ENCODE measurements around the gene LRBA. TPM values are rescaled to one million over a fixed set of nuclear protein-coding genes. Genes with fewer than 3 reads are reported as not detected.

Gene LRBA
- total RNA-seq, 1 donor from 2014 or later, result 103 TPM

DNA sequence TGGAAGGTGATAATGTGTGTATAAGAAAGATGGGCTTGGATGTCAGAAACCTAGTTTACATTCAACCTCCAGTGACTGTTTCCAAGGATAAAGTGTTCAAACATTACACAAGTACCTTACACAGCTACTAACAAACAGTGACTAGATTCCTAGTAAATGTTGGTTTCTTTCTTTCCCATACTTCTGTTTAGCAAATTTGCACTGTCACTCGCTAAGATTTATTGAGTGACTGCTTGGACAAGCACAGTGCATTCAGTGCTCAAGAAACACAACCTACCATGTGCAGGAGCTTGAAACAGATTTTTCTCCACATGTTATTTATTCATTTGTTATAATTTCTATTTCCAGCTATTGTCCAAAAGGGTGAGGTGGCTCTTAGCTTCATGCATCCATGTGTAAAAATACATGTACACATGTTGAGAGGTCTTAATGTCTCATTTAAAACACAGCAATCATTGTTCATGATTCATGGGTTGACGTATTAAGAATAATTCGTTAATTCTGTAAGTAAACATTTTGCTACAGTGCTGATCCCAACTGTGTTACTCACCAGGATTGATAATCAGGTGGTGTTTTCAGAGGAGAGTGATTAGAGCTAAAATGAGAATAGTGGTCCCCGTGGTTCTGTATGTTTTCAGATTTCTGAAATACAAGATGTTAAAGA is 783.8 kb downstream of the LRBA start:
- no peak for DNase-seq (ENCODE audit: low read depth)
- Histone ChIP-seq H3K27me3 (ENCODE audit: control insufficient read depth, insufficient read depth, low read length) (peaks cover 4% of the 10 kb centered on the region), H3K36me3 (ENCODE audit: control insufficient read depth, insufficient read depth, low read length) (no peaks in the 10 kb centered on the region), H3K4me3 (ENCODE audit: low read depth, low read length) (no peak overlapping the region)
- no peak for FAIRE-seq
- TF ChIP-seq, protein P1, sequence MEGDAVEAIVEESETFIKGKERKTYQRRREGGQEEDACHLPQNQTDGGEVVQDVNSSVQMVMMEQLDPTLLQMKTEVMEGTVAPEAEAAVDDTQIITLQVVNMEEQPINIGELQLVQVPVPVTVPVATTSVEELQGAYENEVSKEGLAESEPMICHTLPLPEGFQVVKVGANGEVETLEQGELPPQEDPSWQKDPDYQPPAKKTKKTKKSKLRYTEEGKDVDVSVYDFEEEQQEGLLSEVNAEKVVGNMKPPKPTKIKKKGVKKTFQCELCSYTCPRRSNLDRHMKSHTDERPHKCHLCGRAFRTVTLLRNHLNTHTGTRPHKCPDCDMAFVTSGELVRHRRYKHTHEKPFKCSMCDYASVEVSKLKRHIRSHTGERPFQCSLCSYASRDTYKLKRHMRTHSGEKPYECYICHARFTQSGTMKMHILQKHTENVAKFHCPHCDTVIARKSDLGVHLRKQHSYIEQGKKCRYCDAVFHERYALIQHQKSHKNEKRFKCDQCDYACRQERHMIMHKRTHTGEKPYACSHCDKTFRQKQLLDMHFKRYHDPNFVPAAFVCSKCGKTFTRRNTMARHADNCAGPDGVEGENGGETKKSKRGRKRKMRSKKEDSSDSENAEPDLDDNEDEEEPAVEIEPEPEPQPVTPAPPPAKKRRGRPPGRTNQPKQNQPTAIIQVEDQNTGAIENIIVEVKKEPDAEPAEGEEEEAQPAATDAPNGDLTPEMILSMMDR (IDR thresholded peaks at IDR 0.05; ENCODE audit: insufficient read depth, low read length, severe bottlenecking), result no peak

DNA sequence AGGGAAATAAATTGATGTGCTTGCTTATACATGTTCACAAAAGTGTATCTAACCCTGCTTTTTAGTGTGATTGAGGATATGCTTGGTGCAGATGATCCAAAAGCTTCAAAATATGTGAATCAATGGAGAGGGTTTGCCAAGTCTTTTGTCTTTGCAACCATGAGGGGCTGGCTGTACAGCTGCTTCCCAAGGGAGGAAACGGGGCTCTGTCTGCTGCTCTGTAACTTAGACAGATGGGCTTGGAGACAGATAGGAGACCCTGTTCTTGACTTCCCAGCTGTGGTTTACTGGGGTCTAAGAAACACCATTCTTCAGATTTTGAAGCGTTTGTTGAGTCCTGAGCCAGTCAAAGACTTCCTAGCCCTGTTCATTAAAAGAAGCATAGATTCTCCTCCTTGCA is 784.5 kb downstream of the LRBA start:
- FAIRE-seq, result no peak
- no peaks in the 10 kb centered on the region for H3K36me3 ChIP-seq (ENCODE audit: control insufficient read depth, insufficient read depth, low read length)
- DNase-seq (ENCODE audit: low read depth), result no peak
- H3K27me3 ChIP-seq (ENCODE audit: control insufficient read depth, insufficient read depth, low read length), result peaks cover 4% of the 10 kb centered on the region
- H3K4me3 ChIP-seq (ENCODE audit: low read depth, low read length), result no peak overlapping the region
- TF ChIP-seq, protein P1 (IDR thresholded peaks at IDR 0.05; ENCODE audit: insufficient read depth, low read length, severe bottlenecking), result no peak

DNA sequence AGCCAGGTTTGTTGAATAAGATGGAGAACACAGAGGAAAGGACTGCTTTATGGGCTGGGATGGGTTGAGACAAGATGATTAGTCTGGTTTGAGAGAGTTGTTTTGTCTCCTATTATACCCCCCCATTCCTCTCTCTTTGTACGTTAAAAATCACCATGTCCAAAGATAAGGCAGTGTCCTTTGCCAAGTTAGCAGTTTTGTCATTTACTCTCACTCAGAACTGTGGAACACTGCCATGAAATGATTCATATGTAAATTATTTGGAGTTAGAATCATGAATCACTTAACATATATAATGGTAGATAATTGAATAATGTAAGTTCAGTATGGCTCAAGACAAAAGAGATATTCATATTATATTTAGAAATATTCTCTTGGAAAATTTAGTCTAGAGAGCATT is 785.6 kb downstream of the LRBA start:
- H3K4me3 ChIP-seq (ENCODE audit: low read depth, low read length), result no peak overlapping the region
- TF ChIP-seq, protein P1 (IDR thresholded peaks at IDR 0.05; ENCODE audit: insufficient read depth, low read length, severe bottlenecking), result no peak
- DNase-seq (ENCODE audit: low read depth) (peak; percentile 88), FAIRE-seq (no peak)
- no peaks in the 10 kb centered on the region for H3K36me3 ChIP-seq (ENCODE audit: control insufficient read depth, insufficient read depth, low read length)
- H3K27me3 ChIP-seq (ENCODE audit: control insufficient read depth, insufficient read depth, low read length), result peaks cover 2% of the 10 kb centered on the region

DNA sequence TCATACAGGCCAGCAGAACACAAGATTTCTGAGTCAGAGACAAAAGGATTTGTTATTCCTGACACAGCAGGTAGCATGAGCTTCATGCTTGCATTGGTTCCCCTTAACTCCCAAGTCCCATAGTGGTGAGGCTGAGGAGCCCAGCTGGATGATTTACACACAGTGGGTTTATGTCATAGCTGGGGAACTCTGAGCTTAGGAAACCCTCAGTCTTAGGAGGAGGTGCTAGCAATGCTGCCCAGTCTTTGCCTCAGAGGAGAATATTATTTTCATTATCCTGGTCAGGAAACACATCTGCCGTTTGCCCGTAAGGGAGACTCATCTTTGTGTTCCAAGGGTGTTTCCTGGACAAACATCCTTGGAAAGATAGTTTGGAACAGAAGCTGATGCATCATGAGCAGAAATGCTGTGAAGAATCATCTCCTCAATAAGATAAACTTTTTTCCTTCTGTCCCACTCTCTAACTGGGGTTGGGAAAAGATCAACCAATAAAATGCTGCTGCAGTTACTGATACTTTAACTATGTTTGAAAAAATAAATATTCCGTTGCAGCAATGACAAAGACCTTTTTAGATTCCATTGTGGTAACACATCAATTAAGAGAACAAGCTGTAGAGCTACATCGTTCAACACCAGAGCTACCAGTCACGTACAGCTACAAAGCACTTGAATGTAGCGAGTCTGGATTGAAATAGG is 790.0 kb downstream of the LRBA start:
- DNase-seq (ENCODE audit: low read depth) (peak; percentile 28), FAIRE-seq (no peak)
- Histone ChIP-seq H3K4me3 (ENCODE audit: low read depth, low read length) (no peak overlapping the region), H3K27me3 (ENCODE audit: control insufficient read depth, insufficient read depth, low read length) (no peaks in the 10 kb centered on the region), H3K36me3 (ENCODE audit: control insufficient read depth, insufficient read depth, low read length) (no peaks in the 10 kb centered on the region)
- TF ChIP-seq, protein P1 (IDR thresholded peaks at IDR 0.05; ENCODE audit: insufficient read depth, low read length, severe bottlenecking), result no peak

DNA sequence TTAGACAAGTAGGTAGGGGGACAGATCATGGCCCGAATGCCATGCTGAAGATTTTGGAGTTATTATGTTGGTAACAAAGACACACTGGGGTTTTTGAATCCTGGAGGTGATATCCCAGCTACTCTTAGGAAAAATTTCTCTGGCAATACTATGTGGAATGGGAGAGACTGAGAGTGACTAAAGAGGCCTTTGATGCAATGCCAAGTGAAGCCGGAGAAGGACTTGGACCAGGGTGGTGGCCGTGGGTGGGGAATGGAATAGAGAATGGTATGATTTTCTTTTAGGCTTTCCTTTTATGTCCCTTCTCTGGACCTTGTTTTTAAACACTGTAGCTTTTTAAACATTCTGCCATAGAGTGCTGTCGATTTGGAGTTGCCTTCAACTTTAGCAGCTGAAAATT is 795.2 kb downstream of the LRBA start:
- Histone ChIP-seq H3K27me3 (ENCODE audit: control insufficient read depth, insufficient read depth, low read length) (no peaks in the 10 kb centered on the region), H3K36me3 (ENCODE audit: control insufficient read depth, insufficient read depth, low read length) (no peaks in the 10 kb centered on the region), H3K4me3 (ENCODE audit: low read depth, low read length) (no peak overlapping the region)
- DNase-seq (ENCODE audit: low read depth) (no peak), FAIRE-seq (no peak)
- TF ChIP-seq, protein P1 (IDR thresholded peaks at IDR 0.05; ENCODE audit: insufficient read depth, low read length, severe bottlenecking), result no peak

All from bronchial epithelial cell (primary cell).